H1 (cell line): ENCODE data around the gene KIF23. TPM values are rescaled to one million over a fixed set of nuclear protein-coding genes. Genes with fewer than 3 reads are reported as not detected.

ENCODE experiments used
- EGR1 ChIP-seq: IDR thresholded peaks from 2 replicates; pipeline ENCODE4 v1.6.1; 2011; ENCODE audit warnings: low read depth, low read length, borderline replicate concordance
- NRF1 ChIP-seq: IDR thresholded peaks from 2 replicates; pipeline ENCODE4 v1.6.1; 2011; ENCODE audit warnings: mild to moderate bottlenecking, low read depth, low read length, improper control_type of control experiment
- SIX5 ChIP-seq: IDR thresholded peaks from 2 replicates; pipeline ENCODE4 v1.6.1; 2011; ENCODE audit warnings: mild to moderate bottlenecking, low read depth, low read length
- polyA plus RNA-seq, 7 experiments: library from polyadenylated mRNA; depleted of rRNA in 3 of 7; stranded (reverse) in 5 of 7; unstranded in 2 of 7; fragments of >200 nt in 5 of 7; fragments of 200-250 nt in 2 of 7; gene quantifications; 1 replicate in 5 of 7; 2 replicates in 1 of 7; 4 replicates in 1 of 7; pipeline versions ENCODE4 v1.2.1 to v1.2.3, GENCODE V29; 2011 to 2013; ENCODE audit warnings: missing spikeins in 2 of 7, mixed read lengths in 2 of 7
- total RNA-seq: library from RNA; stranded (reverse); fragmentation: NEBNext Ultra II Directional; extraction: Animal tissue kit (Norgen Biotek cat#: 25700); gene quantifications from 2 replicates; pipeline ENCODE4 v1.2.1, GENCODE V29; 2021

The KIF23 gene
- total and polyA plus RNA-seq, 2 of the 8 experiments (the other 6 are each of a cell fraction or from before 2014, with no cell fraction given) = 26.2 to 77.4 TPM

DNA sequence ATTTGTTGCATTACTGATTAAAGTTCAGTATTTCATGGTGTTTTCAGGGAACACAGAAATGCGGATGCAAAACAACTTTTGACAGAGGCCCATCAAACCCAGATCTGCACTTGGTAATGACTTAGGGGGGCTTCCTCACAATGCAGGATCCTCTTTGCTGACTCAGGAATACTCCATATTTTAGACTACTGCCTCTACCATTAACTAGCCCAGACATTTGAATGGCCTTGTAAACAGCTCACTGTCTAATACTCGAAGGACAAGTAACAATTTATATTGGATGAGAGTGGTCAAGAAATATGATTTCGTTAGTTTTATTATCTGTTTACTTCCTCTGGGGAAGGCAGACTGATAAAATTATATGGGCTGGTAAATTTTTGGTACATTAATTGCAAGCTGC, 9.0 kb upstream of the KIF23 start (continued):
- TF ChIP-seq SIX5 (no peak), EGR1 (no peak), NRF1 (no peak)
